Stimulated activated naive CD8-positive, alpha-beta T cell treated with anti-CD3 and anti-CD28 coated beads, Interleukin-15, Interleukin-2, amounts not matched to agents 100 U/mL and 50 U/mL, for 24 hours (primary cell): ENCODE results near the gene SH3BP5.
"Not testable (repeated sequence)": the region's sequence is repeated elsewhere in the genome, so short reads cannot be mapped to it uniquely, and the experiment has no call there.

ENCODE experiments used
- ATAC-seq: fragments of 150-1000 bp; cut with Tn5 transposase; one replicate; pipeline ENCODE4 v1.10.0; 2021
- DNase-seq: peaks from one replicate; pipeline ENCODE4 v3.0.0; 2021

SH3BP5 gene

GRCh38 chr3:15332405-15333098 is at the start of gene SH3BP5:
Gene SH3BP5, minus strand, starts transcription at chr3:15332586. Its CDS starts 178 bp downstream, at chr3:15332408.
- ATAC-seq (peak; percentile 84), DNase-seq (peak; percentile 81)

- no peak for ATAC-seq
- DNase-seq = no peak
Measured at GRCh38 chr3:15380980-15381890, 48.8 kb upstream of the SH3BP5 start.

- ATAC-seq (peak; percentile 94), DNase-seq (peak; percentile 91)
Measured at GRCh38 chr3:15377961-15378791, 45.8 kb upstream of the SH3BP5 start.

- ATAC-seq (no peak), DNase-seq (no peak)
Measured at GRCh38 chr3:15375461-15376000, 43.1 kb upstream of the SH3BP5 start.

- ATAC-seq (no peak), DNase-seq (no peak)
Measured at GRCh38 chr3:15372918-15373317, 40.5 kb upstream of the SH3BP5 start.

- no peak for ATAC-seq
- DNase-seq = no peak
Measured at GRCh38 chr3:15368561-15369135, 36.3 kb upstream of the SH3BP5 start.

GRCh38 chr3:15367059-15367458 is 34.7 kb upstream of the SH3BP5 start:
- DNase-seq (no peak), ATAC-seq (no peak)

- not testable (repeated sequence) for ATAC-seq, DNase-seq
Measured at GRCh38 chr3:15364078-15364477, 31.7 kb upstream of the SH3BP5 start.

- ATAC-seq (peak; percentile 95), DNase-seq (peak; percentile 63)
Measured at GRCh38 chr3:15361494-15362214, 29.3 kb upstream of the SH3BP5 start.

GRCh38 chr3:15360788-15361493 is 28.6 kb upstream of the SH3BP5 start:
- DNase-seq = no peak
- no peak for ATAC-seq

GRCh38 chr3:15359677-15360397 is 27.5 kb upstream of the SH3BP5 start:
- ATAC-seq = no peak
- no peak for DNase-seq

GRCh38 chr3:15356651-15357061 is 24.3 kb upstream of the SH3BP5 start:
- ATAC-seq, DNase-seq: not testable (repeated sequence)

GRCh38 chr3:15356176-15356575 is 23.8 kb upstream of the SH3BP5 start:
- ATAC-seq (no peak), DNase-seq (no peak)

GRCh38 chr3:15355086-15355485 is 22.7 kb upstream of the SH3BP5 start:
- no peak for ATAC-seq

GRCh38 chr3:15354485-15354884 is 22.1 kb upstream of the SH3BP5 start:
- DNase-seq (no peak), ATAC-seq (no peak)

More at GRCh38 chr3:15355086-15355485, 22.7 kb upstream of the SH3BP5 start:
- no peak for DNase-seq

GRCh38 chr3:15350141-15350540 is 17.8 kb upstream of the SH3BP5 start:
- no peak for ATAC-seq

GRCh38 chr3:15349438-15349837 is 17.1 kb upstream of the SH3BP5 start:
- not testable (repeated sequence) for ATAC-seq, DNase-seq

More at GRCh38 chr3:15350141-15350540, 17.8 kb upstream of the SH3BP5 start:
- DNase-seq = no peak

GRCh38 chr3:15348246-15348645 is 15.9 kb upstream of the SH3BP5 start:
- DNase-seq (no peak), ATAC-seq (no peak)

GRCh38 chr3:15347737-15348110 is 15.3 kb upstream of the SH3BP5 start:
- ATAC-seq = no peak
- no peak for DNase-seq
